HEK293 (cell line): ENCODE measurements around the gene TCF7.

ENCODE experiments used
- CTCF ChIP-seq: fragments of 450-650 bp; formaldehyde crosslinking; IDR thresholded peaks from 2 replicates; pipeline ENCODE4 v1.5.1; 2016; ENCODE audit warnings: missing biosample characterization, missing genetic modification characterization
- ZNF157 ChIP-seq: fragments of 450-650 bp; formaldehyde crosslinking; IDR thresholded peaks from 2 replicates; pipeline ENCODE4 v1.5.1; 2016; ENCODE audit warnings: missing biosample characterization, missing genetic modification characterization
- TF ChIP-seq, protein P1 (sequence below): fragments of 450-650 bp; formaldehyde crosslinking; IDR thresholded peaks from 2 replicates; pipeline ENCODE4 v1.5.1; 2016; ENCODE audit warnings: missing biosample characterization, missing genetic modification characterization

DNA sequence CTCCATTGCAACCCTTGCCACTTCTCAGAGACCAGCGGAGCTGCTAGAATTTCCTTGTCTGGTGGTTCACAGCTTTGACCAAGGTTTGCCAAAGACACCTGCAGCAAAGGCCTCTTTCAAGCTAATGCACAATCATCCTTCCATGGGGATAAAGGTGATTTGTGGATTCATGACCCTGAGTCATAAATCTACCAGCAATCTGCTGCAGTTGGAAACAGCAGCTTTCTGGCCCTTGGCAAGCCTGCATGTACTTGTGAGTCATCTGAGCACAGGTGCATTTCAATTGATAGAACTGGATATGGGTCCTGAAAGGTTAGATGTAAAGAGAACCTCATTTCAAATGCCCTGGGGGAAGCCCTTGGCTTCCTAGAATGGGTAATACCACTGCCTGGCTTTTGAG is 21.6 kb upstream of the TCF7 start:
- TF ChIP-seq, protein P1, sequence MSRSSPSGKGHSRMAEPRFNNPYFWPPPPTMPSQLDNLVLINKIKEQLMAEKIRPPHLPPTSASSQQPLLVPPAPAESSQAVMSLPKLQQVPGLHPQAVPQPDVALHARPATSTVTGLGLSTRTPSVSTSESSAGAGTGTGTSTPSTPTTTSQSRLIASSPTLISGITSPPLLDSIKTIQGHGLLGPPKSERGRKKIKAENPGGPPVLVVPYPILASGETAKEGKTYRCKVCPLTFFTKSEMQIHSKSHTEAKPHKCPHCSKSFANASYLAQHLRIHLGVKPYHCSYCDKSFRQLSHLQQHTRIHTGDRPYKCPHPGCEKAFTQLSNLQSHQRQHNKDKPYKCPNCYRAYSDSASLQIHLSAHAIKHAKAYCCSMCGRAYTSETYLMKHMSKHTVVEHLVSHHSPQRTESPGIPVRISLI (tag by site-specific recombination) = no peak
- TF ChIP-seq ZNF157 (tag by site-specific recombination) = no peak
- TF ChIP-seq CTCF (tag by site-specific recombination) = no peak
